ENCODE measurements around the gene TMOD1. TPM values are rescaled to one million over a fixed set of nuclear protein-coding genes. Genes with fewer than 3 reads are reported as not detected.
"Not testable (repeated sequence)": the region's sequence is repeated elsewhere in the genome, so short reads cannot be mapped to it uniquely, and the experiment has no call there.

The TMOD1 gene
- total RNA-seq, 1 donor from 2014 or later: 0.98 TPM

DNA sequence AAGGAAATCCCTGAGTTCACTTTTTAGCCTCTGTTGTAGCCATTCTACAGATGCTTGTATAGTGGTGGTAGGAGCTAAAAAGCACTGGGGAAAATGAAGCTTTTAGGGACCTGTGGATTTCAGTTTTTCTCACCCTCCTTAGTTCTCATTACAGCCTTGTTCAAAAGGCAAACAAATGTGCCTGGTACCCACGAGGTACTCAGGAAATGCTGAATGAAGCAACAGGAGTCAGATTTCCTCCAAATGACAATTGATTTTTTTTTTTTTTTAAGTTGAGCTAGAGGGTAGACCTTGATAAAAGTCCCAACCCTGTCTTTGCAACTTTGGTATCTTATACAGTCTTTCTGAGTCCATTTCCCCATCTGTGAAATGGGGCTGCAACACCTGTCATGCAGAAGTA is 21.3 kb upstream of the TMOD1 start:
- DNase-seq (ENCODE audit: low read depth): no peak
- TF ChIP-seq, protein P1, sequence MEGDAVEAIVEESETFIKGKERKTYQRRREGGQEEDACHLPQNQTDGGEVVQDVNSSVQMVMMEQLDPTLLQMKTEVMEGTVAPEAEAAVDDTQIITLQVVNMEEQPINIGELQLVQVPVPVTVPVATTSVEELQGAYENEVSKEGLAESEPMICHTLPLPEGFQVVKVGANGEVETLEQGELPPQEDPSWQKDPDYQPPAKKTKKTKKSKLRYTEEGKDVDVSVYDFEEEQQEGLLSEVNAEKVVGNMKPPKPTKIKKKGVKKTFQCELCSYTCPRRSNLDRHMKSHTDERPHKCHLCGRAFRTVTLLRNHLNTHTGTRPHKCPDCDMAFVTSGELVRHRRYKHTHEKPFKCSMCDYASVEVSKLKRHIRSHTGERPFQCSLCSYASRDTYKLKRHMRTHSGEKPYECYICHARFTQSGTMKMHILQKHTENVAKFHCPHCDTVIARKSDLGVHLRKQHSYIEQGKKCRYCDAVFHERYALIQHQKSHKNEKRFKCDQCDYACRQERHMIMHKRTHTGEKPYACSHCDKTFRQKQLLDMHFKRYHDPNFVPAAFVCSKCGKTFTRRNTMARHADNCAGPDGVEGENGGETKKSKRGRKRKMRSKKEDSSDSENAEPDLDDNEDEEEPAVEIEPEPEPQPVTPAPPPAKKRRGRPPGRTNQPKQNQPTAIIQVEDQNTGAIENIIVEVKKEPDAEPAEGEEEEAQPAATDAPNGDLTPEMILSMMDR (conservative IDR thresholded peaks at IDR 0.05; ENCODE audit: low read depth, low read length): no peak
- no peak overlapping the region for H3K4me3 ChIP-seq (ENCODE audit: low read depth, low read length)

DNA sequence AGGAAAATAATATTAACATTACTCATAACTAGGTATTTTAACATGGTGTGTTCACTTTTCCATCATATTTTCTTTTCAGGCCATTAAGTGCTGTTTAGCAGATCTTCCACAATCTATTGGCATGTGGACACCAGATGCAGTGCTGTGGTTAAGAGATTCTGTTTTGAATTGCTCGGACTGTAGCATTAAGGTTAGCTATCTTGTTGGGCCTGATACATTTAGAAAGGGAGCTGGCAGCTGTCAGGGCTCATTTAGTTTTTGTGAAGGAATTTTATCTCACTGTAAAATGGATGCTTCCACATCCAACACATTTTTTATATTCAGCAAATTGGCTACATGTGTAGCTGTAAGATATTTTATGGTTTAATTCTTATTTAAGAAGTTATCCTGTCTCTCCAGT is 20.7 kb upstream of the TMOD1 start:
- TF ChIP-seq, protein P1 (conservative IDR thresholded peaks at IDR 0.05; ENCODE audit: low read depth, low read length): no peak
- no peak for DNase-seq (ENCODE audit: low read depth)
- no peak overlapping the region for H3K4me3 ChIP-seq (ENCODE audit: low read depth, low read length)

DNA sequence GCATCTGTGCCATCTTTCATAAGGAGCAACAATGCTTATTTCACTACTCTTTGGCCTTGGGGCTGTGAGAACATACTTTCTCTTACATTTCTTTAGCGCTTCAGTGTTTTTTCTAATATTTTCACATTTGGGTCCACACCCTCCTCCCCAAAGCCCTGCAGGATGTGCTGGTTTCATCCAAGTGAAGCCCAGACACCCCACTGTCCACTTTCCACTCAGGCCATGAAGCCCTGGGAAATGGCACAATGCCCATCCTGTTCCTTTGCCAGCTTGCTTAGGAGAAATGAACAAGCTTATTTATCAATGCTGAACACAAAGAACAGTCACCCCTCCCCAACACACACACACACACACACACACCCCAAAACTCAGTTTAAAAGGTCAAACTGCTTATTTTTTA is 17.3 kb upstream of the TMOD1 start:
- no peak overlapping the region for H3K4me3 ChIP-seq (ENCODE audit: low read depth, low read length)
- TF ChIP-seq, protein P1 (conservative IDR thresholded peaks at IDR 0.05; ENCODE audit: low read depth, low read length): no peak
- DNase-seq (ENCODE audit: low read depth): no peak

DNA sequence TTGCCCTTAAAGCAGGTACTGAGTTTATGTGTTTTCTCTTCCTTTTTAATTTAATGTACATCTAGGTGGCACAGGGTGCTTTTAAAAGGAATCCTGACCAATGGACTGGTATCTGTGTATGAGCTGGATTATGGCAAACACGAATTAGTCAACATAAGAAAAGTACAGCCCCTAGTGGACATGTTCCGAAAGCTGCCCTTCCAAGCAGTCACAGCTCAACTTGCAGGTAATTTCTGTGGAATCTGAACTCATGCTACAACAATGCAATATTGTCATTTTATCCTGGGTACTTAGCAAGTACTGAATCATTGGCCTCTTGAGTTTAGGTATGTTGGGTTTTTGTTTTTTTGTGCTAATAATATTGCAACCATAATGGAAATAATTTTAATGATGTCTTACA is 14.4 kb upstream of the TMOD1 start:
- H3K4me3 ChIP-seq (ENCODE audit: low read depth, low read length): no peak overlapping the region
- no peak for DNase-seq (ENCODE audit: low read depth)
- TF ChIP-seq, protein P1 (conservative IDR thresholded peaks at IDR 0.05; ENCODE audit: low read depth, low read length): peak; percentile 37

DNA sequence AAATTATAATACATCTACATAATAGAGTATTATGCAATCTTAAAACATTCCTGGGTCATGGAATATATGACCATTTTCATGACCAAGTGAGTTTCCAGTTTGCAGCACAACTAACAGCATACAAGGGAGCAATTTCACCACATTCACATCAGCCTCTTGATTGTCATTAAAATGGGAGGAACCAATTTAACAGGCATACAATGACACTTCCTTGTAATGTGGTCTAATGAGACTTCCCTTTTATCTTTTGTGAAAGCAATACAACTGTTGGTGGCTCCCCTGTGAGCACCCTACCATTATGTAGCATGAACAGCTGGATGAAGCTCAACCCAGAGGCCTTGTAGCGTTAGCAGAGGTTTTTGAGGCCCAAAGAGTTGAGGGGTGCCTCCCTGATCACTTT is 13.6 kb upstream of the TMOD1 start:
- TF ChIP-seq, protein P1 (conservative IDR thresholded peaks at IDR 0.05; ENCODE audit: low read depth, low read length): no peak
- no peak overlapping the region for H3K4me3 ChIP-seq (ENCODE audit: low read depth, low read length)
- DNase-seq (ENCODE audit: low read depth): no peak

DNA sequence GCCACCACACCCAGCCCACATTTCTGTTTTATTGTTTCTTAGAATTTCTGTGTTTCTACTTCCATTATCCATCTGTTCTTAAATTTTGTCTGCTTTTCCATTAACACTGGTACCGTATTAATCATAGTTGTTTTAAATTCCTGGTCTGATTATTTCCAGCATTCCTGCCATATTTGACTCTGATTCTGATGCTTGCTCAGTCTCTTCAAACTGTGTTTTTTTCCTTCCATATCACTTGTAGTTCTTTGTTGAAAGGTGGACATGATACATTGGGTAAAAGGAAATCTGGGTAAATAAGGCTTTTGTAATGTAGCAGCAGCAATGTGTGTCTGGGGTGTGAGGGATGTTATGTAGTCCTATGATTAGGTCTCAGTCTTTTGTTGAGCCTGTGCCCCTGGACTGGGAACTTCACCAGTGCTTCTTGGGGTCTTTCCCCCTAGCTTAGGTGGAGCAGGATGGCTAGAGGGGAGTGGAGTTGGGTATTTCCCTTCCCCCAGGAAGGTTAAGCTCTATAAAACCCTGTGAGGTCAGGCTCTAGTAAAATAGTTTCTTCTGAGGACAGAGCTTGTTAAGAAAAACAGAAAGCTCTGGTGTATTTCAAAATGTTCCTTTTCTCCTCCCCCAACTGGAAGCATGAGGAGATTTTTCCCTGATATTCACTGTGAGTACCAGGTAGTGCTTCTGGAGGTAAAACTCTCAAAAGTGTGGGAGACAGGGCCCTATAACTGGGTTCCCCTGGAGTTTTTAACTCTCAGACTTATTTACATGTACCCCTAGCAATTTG is 10.1 kb upstream of the TMOD1 start:
- DNase-seq (ENCODE audit: low read depth): no peak
- H3K4me3 ChIP-seq (ENCODE audit: low read depth, low read length): no peak overlapping the region

DNA sequence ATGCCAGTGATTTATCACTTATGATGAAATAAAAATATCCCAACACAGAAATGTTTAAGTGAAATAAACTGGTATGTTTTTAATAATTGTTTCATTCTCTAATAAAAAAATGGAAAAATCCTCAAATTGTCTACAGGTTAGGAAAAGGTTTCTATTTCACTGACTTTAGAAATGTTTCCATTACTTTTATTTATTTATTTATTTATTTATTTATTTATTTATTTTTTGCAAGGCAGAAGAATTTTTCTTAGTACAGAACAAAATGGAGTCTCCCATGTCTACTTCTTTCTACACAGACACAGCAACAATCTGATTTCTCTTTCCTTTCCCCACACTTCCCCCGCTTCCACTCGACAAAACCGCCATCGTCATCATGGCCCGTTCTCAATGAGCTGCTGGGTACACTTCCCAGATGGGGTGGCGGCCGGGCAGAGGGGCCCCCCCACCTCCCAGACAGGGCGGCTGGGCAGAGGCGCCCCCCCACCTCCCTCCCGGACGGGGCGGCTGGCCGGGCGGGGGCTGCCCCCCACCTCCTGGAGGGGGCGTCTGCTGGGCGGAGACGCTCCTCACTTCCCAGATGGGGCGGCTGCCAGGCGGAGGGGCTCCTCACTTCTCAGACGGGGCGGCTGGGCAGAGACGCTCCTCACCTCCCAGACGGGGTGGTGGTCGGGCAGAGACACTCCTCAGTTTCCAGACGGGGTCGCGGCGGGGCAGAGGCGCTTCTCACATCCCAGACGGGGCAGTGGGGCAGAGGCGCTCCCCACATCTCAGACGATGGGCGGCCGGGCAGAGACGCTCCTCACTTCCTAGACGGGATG is 3.7 kb upstream of the TMOD1 start:
- not testable (repeated sequence) for DNase-seq (ENCODE audit: low read depth); H3K4me3 ChIP-seq (ENCODE audit: low read depth, low read length)

More for the DNA sequence above, 10.1 kb upstream of the TMOD1 start:
- TF ChIP-seq, protein P1 (conservative IDR thresholded peaks at IDR 0.05; ENCODE audit: low read depth, low read length): no peak

DNA sequence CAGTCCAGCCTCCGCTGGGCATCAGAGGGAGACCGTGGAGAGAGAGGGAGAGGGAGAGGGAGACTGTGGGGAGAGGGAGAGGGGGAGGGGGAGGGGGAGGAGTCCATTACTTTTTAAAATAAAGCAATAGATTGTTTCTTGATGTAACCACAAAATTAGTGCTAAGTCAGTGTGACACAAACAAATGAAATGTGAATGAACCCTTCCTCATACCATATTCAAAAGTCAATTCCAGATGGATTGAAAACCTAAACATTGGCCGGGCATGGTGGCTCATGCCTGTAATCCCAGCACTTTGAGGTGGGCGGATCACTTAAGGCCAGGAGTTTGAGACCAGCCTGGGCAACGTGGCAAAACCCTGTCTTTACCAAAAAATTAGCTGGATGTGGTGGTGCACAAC is 2.6 kb upstream of the TMOD1 start:
- not testable (repeated sequence) for DNase-seq (ENCODE audit: low read depth); H3K4me3 ChIP-seq (ENCODE audit: low read depth, low read length)

All from epithelial cell of proximal tubule (primary cell).